Body of pancreas (tissue), 4 donors: ENCODE results near the gene MGAT3.

Experiments
- CTCF ChIP-seq, 7 experiments: fragments of 450-650 bp in 4 of 7; fragments of 200-600 bp in 3 of 7; sonication (generic) in 3 of 7; IDR thresholded peaks; one replicate each; pipeline ENCODE4 v1.5.1; 2016 to 2019; ENCODE audit warnings: antibody characterized with exemption in 7 of 7
- POLR2A ChIP-seq, 3 donors: fragments of 450-650 bp; IDR thresholded peaks; one replicate each; pipeline ENCODE4 v1.6.1; 2016; ENCODE audit warnings: antibody characterized with exemption in 3 of 3, mild to moderate bottlenecking in 2 of 3

DNA sequence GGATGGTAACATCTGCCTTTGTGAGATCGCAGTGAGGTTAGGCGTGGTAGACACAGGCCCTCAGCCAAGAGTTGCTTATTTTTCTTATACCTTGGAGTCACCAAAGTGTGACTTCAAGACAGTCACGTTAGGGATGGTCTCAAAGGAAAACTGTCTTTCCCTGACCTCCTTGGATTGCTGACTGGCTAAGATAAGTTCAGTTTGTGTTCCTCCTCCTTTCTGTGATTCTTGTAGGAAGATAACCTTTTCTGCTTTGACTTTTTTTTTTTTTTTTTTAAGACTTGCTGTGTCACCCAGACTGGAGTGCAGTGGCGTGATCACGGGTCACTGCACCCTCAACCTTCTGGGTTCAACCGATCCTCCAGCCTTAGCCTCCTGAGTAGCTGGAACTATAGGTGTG lies 34.1 kb upstream of the MGAT3 start:
- TF ChIP-seq CTCF (IDR thresholded peaks at IDR 0.05), result no peak
- no peak for TF ChIP-seq POLR2A (IDR thresholded peaks at IDR 0.05)
